Measurements from ENCODE around the gene TRERF1. TPM values are rescaled to one million over a fixed set of nuclear protein-coding genes. Genes with fewer than 3 reads are reported as not detected.

Gene TRERF1
- total and polyA plus RNA-seq, 2 experiments from 2014 or later = 6.4 to 8.7 TPM

DNA sequence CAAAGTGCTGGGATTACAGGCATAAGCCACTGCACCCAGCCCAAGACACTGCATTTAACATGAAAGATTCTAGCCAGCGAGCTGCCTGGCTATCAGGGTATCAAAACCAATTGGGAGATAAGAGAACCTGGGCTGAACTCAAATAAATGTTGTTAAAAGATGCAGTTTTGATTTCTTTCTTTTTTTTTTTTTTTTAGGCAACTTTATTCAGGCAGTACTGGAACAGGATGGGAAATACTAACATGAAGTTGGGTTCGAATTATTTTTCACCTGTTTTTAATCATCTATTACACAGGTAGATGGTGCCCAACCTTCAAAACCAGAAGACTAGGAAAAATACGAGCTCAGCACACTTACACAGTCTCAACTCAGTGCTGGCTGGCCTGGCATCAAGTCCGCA lies 63.7 kb downstream of the TRERF1 start:
- Histone ChIP-seq H3K27ac (no peak overlapping the region), H3K9me3 (ENCODE audit: low read depth) (no peaks in the 10 kb centered on the region), H3K36me3 (no peaks in the 10 kb centered on the region), H3K4me3 (no peak overlapping the region), H3K4me1 (ENCODE audit: low read depth) (peaks cover 4% of the 10 kb centered on the region), H3K27me3 (no peaks in the 10 kb centered on the region)
- no peak for DNase-seq (ENCODE audit: low read depth in 1 of 2, low spot score in 1 of 2)
- TF ChIP-seq, protein P1, sequence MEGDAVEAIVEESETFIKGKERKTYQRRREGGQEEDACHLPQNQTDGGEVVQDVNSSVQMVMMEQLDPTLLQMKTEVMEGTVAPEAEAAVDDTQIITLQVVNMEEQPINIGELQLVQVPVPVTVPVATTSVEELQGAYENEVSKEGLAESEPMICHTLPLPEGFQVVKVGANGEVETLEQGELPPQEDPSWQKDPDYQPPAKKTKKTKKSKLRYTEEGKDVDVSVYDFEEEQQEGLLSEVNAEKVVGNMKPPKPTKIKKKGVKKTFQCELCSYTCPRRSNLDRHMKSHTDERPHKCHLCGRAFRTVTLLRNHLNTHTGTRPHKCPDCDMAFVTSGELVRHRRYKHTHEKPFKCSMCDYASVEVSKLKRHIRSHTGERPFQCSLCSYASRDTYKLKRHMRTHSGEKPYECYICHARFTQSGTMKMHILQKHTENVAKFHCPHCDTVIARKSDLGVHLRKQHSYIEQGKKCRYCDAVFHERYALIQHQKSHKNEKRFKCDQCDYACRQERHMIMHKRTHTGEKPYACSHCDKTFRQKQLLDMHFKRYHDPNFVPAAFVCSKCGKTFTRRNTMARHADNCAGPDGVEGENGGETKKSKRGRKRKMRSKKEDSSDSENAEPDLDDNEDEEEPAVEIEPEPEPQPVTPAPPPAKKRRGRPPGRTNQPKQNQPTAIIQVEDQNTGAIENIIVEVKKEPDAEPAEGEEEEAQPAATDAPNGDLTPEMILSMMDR (IDR thresholded peaks at IDR 0.05; ENCODE audit: low read depth, low read length) = no peak

DNA sequence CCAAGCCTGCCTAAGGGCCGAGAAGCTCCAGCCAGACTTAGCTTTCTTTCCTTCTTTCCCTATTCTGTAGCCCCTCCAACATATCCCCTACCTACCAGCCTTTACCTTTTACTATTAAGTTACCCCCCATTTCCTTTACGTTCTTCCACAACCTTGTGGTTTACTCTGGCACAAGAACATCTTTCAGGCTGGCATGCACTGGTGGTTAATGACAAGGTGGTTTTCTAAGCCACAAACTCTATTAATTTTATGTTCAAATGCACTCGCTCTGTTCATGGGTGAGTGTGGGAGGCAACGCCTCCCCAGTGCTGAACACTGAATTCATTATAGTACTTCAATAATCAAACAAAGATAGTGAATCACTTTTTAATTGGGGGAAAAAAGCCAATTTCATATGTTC lies 64.4 kb downstream of the TRERF1 start:
- H3K36me3 ChIP-seq = no peaks in the 10 kb centered on the region
- no peak overlapping the region for H3K27ac ChIP-seq
- H3K4me1 ChIP-seq (ENCODE audit: low read depth) = peaks cover under 1% of the 10 kb centered on the region
- no peak overlapping the region for H3K4me3 ChIP-seq
- DNase-seq (ENCODE audit: low read depth in 1 of 2, low spot score in 1 of 2) = no peak
- H3K27me3 ChIP-seq = no peaks in the 10 kb centered on the region
- TF ChIP-seq, protein P1 (IDR thresholded peaks at IDR 0.05; ENCODE audit: low read depth, low read length) = no peak
- H3K9me3 ChIP-seq (ENCODE audit: low read depth) = no peaks in the 10 kb centered on the region

DNA sequence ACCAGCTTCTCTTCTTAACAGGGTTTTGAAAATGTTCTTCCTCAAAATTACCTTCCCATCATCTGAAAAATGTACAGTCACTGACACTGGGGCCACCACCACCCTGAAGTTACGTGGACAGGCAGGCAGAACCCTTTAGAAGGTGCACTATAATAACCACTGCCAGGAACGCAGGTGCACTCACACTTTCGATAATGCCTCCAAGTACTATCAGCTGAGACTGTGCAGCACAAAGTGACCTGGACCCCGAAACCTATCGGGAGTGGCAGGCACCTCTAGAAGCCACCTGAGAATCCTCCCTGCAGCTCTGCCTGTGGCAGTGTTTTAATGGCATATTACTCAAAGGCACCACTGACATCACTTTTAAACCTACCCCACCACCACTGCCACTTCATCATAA lies 66.4 kb downstream of the TRERF1 start:
- Histone ChIP-seq H3K4me3 (no peak overlapping the region), H3K4me1 (ENCODE audit: low read depth) (peaks cover 21% of the 10 kb centered on the region), H3K9me3 (ENCODE audit: low read depth) (no peaks in the 10 kb centered on the region), H3K27me3 (no peaks in the 10 kb centered on the region), H3K36me3 (no peaks in the 10 kb centered on the region), H3K27ac (no peak overlapping the region)
- TF ChIP-seq, protein P1 (IDR thresholded peaks at IDR 0.05; ENCODE audit: low read depth, low read length) = no peak
- no peak for DNase-seq (ENCODE audit: low read depth in 1 of 2, low spot score in 1 of 2)

DNA sequence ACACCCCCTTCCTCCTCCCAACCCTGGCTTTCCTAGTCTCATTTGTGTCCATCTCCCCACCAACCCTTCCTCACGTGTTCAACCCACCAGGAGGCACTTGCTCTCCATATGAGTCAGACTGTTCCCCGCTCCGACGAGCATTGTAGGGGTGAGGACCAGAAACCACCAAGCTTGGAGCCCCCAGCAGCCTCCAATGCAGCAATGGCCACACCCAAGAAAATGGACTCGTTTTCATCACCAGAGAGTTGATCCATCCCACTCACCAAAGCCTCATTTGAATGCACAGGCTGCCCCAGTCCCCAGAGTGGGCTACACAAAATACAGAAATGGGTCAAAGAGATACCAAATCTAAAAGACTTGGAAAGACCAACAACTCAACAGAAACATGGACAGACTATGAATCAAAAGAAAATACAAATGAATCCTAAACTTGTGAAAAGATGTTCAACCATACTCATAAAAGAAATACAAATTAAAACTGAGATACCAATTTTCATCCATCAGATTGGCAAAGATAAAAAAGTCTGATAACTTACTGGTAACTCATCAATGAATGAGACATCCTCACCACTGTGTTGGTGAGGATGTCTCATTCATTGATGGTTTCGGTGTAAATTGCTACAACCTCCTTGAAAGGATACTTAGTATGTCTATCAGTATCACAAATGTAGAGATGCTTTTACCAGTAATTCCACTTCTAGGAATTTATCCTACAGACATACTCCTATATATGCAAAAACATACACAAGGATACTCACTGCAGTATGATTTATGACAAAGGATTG lies 68.1 kb downstream of the TRERF1 start:
- DNase-seq (ENCODE audit: low read depth in 1 of 2, low spot score in 1 of 2) = no peak
- TF ChIP-seq, protein P1 (IDR thresholded peaks at IDR 0.05; ENCODE audit: low read depth, low read length) = no peak
- Histone ChIP-seq H3K27me3 (no peaks in the 10 kb centered on the region), H3K4me1 (ENCODE audit: low read depth) (peaks cover 31% of the 10 kb centered on the region), H3K36me3 (no peaks in the 10 kb centered on the region), H3K4me3 (no peak overlapping the region), H3K27ac (no peak overlapping the region), H3K9me3 (ENCODE audit: low read depth) (no peaks in the 10 kb centered on the region)

DNA sequence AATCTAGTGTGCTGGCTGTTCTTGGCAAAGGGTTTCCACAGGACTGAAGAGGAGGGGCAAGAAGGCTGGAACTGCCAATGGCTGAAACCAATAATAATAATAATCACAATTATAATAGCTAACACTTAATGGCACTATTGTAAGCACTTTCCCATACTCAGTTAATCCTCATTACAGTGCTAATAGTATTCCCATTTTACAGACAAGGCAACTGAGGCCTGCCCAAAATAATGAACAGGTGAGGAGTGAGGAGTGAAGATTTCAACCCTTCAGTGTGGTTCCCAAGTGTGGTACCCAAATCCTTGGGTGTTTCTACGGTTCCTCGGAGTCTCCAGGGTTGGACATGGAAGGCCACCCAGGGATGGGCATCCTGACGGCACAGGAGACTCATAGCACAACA lies 69.9 kb downstream of the TRERF1 start:
- DNase-seq (ENCODE audit: low read depth in 1 of 2, low spot score in 1 of 2) = no peak
- H3K27ac ChIP-seq = no peak overlapping the region
- H3K9me3 ChIP-seq (ENCODE audit: low read depth) = no peaks in the 10 kb centered on the region
- H3K27me3 ChIP-seq = no peaks in the 10 kb centered on the region
- H3K4me1 ChIP-seq (ENCODE audit: low read depth) = peaks cover 46% of the 10 kb centered on the region
- TF ChIP-seq, protein P1 (IDR thresholded peaks at IDR 0.05; ENCODE audit: low read depth, low read length) = no peak
- no peaks in the 10 kb centered on the region for H3K36me3 ChIP-seq
- no peak overlapping the region for H3K4me3 ChIP-seq

All from cardiac muscle cell (in vitro differentiated cells and primary cell).